SK-N-SH (cell line): Measurements from ENCODE around the gene RHNO1. TPM values are rescaled to one million over a fixed set of nuclear protein-coding genes. Genes with fewer than 3 reads are reported as not detected.

Source experiments
- CTCF ChIA-PET: fragments of 300-600, 350-600 bp; formaldehyde crosslinking; extraction: SDS; loops from one replicate; lab custom pipeline; 2021; lab: Yijun Ruan, JAX
- POLR2A ChIA-PET: fragments of 350-600 bp; sonication (Branson Sonifier 250); formaldehyde crosslinking; extraction: SDS; loops from one replicate; lab custom pipeline; 2020; ENCODE audit warnings: antibody characterized with exemption, inconsistent platforms; lab: Yijun Ruan, JAX
- DNase-seq: peaks from one replicate; pipeline ENCODE4 v3.0.0; 2012
- H2AFZ ChIP-seq: fragments of 200-600 bp; sonication (generic); 2 replicates; pipeline ENCODE4 v1.8.1; 2016; ENCODE audit warnings: antibody characterized with exemption, mild to moderate bottlenecking, low read depth
- H3F3A ChIP-seq: fragments of 200-600 bp; sonication (generic); replicated peaks from 2 replicates; pipeline ENCODE3; 2016; ENCODE audit warnings: antibody characterized with exemption, mild to moderate bottlenecking; ENCODE audit not compliant: insufficient read depth
- H3K27ac ChIP-seq, 2 experiments: fragments of 200-500 bp in 1 of 2; fragments of 200-600 bp in 1 of 2; sonication (Bioruptor generic) in 1 of 2; sonication (generic), shearing (Covaris generic) in 1 of 2; 2 replicates each; pipeline versions ENCODE4 v1.5.1 to v1.6.1; 2014 to 2016; ENCODE audit warnings: low read depth in 2 of 2, inconsistent platforms in 1 of 2, low read length in 1 of 2, mild to moderate bottlenecking in 1 of 2, mixed read lengths in 1 of 2
- H3K27me3 ChIP-seq: fragments of 200-600 bp; sonication (generic), shearing (Covaris generic); 2 replicates; pipeline ENCODE4 v1.6.1; 2016; ENCODE audit warnings: mixed run types; ENCODE audit not compliant: insufficient read depth
- H3K36me3 ChIP-seq, 2 experiments: fragments of 200-500 bp in 1 of 2; fragments of 200-600 bp in 1 of 2; sonication (Bioruptor generic) in 1 of 2; sonication (generic) in 1 of 2; replicated peaks in 1 of 2; 2 replicates each; pipeline versions ENCODE3 to v1.5.1; 2014 to 2016; ENCODE audit warnings: low read length in 1 of 2, mild to moderate bottlenecking in 1 of 2; ENCODE audit not compliant: insufficient read depth in 2 of 2, control insufficient read depth in 1 of 2
- H3K4me1 ChIP-seq, 2 experiments: fragments of 200-500 bp in 1 of 2; fragments of 200-600 bp in 1 of 2; sonication (Bioruptor generic) in 1 of 2; sonication (generic), shearing (Covaris generic) in 1 of 2; 2 replicates each; pipeline versions ENCODE4 v1.5.1 to v1.6.1; 2014 to 2016; ENCODE audit warnings: low read depth in 1 of 2, low read length in 1 of 2, mixed run types in 1 of 2; ENCODE audit not compliant: insufficient read depth in 2 of 2, control insufficient read depth in 1 of 2
- H3K4me2 ChIP-seq: fragments of 200-600 bp; sonication (generic), shearing (Covaris generic); 2 replicates; pipeline ENCODE4 v1.6.1; 2017; ENCODE audit warnings: mixed run types
- H3K4me3 ChIP-seq, 2 experiments: fragments of 200-500 bp in 1 of 2; fragments of 200-600 bp in 1 of 2; sonication (Bioruptor generic) in 1 of 2; sonication (generic), shearing (Covaris generic) in 1 of 2; 2 replicates each; pipeline versions ENCODE4 v1.5.1 to v1.8.1; 2014 to 2016; ENCODE audit warnings: low read depth in 2 of 2, inconsistent platforms in 1 of 2, low read length in 1 of 2, mild to moderate bottlenecking in 1 of 2, mixed read lengths in 1 of 2, moderate library complexity in 1 of 2
- H3K79me2 ChIP-seq: fragments of 200-600 bp; sonication (generic); 2 replicates; pipeline ENCODE4 v1.8.1; 2017; ENCODE audit warnings: mild to moderate bottlenecking; ENCODE audit not compliant: insufficient read depth
- H3K9ac ChIP-seq: fragments of 200-600 bp; sonication (generic); 2 replicates; pipeline ENCODE4 v1.6.1; 2017; ENCODE audit warnings: mixed run types
- H3K9me2 ChIP-seq: fragments of 200-600 bp; sonication (generic); 2 replicates; pipeline ENCODE4 v1.6.1; 2017; ENCODE audit warnings: mixed run types
- H3K9me3 ChIP-seq: fragments of 200-600 bp; sonication (generic); 2 replicates; pipeline ENCODE4 v1.6.1; 2017; ENCODE audit warnings: mixed run types, mild to moderate bottlenecking, moderate library complexity
- H4K20me1 ChIP-seq: fragments of 200-600 bp; sonication (generic); 2 replicates; pipeline ENCODE4 v1.6.1; 2017; ENCODE audit warnings: mild to moderate bottlenecking, mixed run types; ENCODE audit not compliant: insufficient read depth
- CHD2 ChIP-seq: fragments of 150-350 bp; IDR thresholded peaks from 2 replicates; pipeline ENCODE4 v1.6.1; 2018; ENCODE audit warnings: low read length; ENCODE audit not compliant: partially characterized antibody
- CTCF ChIP-seq: fragments of 200-600 bp; sonication (generic); IDR thresholded peaks from 2 replicates; pipeline ENCODE4 v1.6.1; 2017; ENCODE audit warnings: antibody characterized with exemption, mild to moderate bottlenecking, moderate library complexity
- EP300 ChIP-seq, 2 experiments: IDR thresholded peaks; 2 replicates each; pipeline versions ENCODE4 v1.4.0 to v1.6.1; 2012; ENCODE audit warnings: borderline replicate concordance in 1 of 2, low read depth in 1 of 2, low read length in 1 of 2
- EZH2phosphoT487 ChIP-seq: fragments of 200-600 bp; sonication (generic); IDR thresholded peaks from 2 replicates; pipeline ENCODE4 v1.6.1; 2017; ENCODE audit warnings: low read depth, mixed run types, mild to moderate bottlenecking, antibody characterized with exemption, moderate library complexity, borderline replicate concordance
- FOSL2 ChIP-seq: IDR thresholded peaks from 2 replicates; pipeline ENCODE4 v1.4.0; 2012; ENCODE audit warnings: low read depth, mild to moderate bottlenecking, moderate library complexity, borderline replicate concordance
- FOXJ3 ChIP-seq: sonication (generic); formaldehyde crosslinking; IDR thresholded peaks from 2 replicates; pipeline ENCODE4 v1.5.1; 2020; ENCODE audit warnings: mild to moderate bottlenecking, missing genetic modification reagents
- GABPA ChIP-seq: IDR thresholded peaks from 2 replicates; pipeline ENCODE4 v1.4.0; 2012; ENCODE audit warnings: low read depth, mild to moderate bottlenecking
- GATA2 ChIP-seq: sonication (generic); formaldehyde crosslinking; IDR thresholded peaks from 2 replicates; pipeline ENCODE4 v1.5.0; 2020; ENCODE audit warnings: mild to moderate bottlenecking, missing genetic modification reagents
- JUND ChIP-seq: IDR thresholded peaks from 2 replicates; pipeline ENCODE4 v1.4.0; 2012
- MAX ChIP-seq: IDR thresholded peaks from 2 replicates; pipeline ENCODE4 v1.4.0; 2012; ENCODE audit warnings: low read depth
- MEF2A ChIP-seq: IDR thresholded peaks from 2 replicates; pipeline ENCODE4 v1.4.0; 2012; ENCODE audit warnings: low read depth, borderline replicate concordance
- MXI1 ChIP-seq: IDR thresholded peaks from 2 replicates; pipeline ENCODE4 v1.6.1; 2012; ENCODE audit warnings: mild to moderate bottlenecking, low read depth, low read length, improper control_type of control experiment
- POLR2AphosphoS5 ChIP-seq: IDR thresholded peaks from 2 replicates; pipeline ENCODE4 v1.6.1; 2012; ENCODE audit warnings: low read depth, low read length
- RAD21 ChIP-seq: IDR thresholded peaks from 2 replicates; pipeline ENCODE4 v1.6.1; 2012; ENCODE audit warnings: mild to moderate bottlenecking, low read length
- RCOR1 ChIP-seq: fragments of 150-350 bp; IDR thresholded peaks from 2 replicates; pipeline ENCODE4 v1.6.1; 2017; ENCODE audit warnings: antibody characterized with exemption, low read length
- RFX5 ChIP-seq: IDR thresholded peaks from 2 replicates; pipeline ENCODE4 v1.6.1; 2012; ENCODE audit warnings: mild to moderate bottlenecking, improper control_type of control experiment, low read length
- RXRA ChIP-seq: IDR thresholded peaks from 2 replicates; pipeline ENCODE4 v1.4.0; 2012; ENCODE audit warnings: low read depth, mild to moderate bottlenecking, borderline replicate concordance
- SIN3A ChIP-seq: IDR thresholded peaks from 2 replicates; pipeline ENCODE4 v1.6.1; 2012; ENCODE audit warnings: low read depth, mild to moderate bottlenecking, low read length, moderate library complexity, borderline replicate concordance
- SMC3 ChIP-seq: IDR thresholded peaks from 2 replicates; pipeline ENCODE4 v1.6.1; 2012; ENCODE audit warnings: low read depth, low read length, improper control_type of control experiment
- TAF1 ChIP-seq: IDR thresholded peaks from 2 replicates; pipeline ENCODE4 v1.6.1; 2012; ENCODE audit warnings: low read depth, mild to moderate bottlenecking, low read length, moderate library complexity, borderline replicate concordance
- TEAD4 ChIP-seq: IDR thresholded peaks from 2 replicates; pipeline ENCODE4 v1.4.0; 2012; ENCODE audit warnings: mild to moderate bottlenecking, borderline replicate concordance; ENCODE audit not compliant: insufficient read depth
- ZBTB33 ChIP-seq: IDR thresholded peaks from 2 replicates; pipeline ENCODE4 v1.4.0; 2012; ENCODE audit warnings: low read depth, borderline replicate concordance
- WGBS: methylation state at CpG from one replicate; pipeline ENCODE4 v1.1.6; 2017; ENCODE audit warnings: low lambda C conversion rate; 5-methylcytosine and 5-hydroxymethylcytosine counted together
- polyA plus RNA-seq, 3 experiments: library from polyadenylated mRNA; depleted of rRNA; stranded (reverse); fragments of >200 nt; gene quantifications; 2 replicates each; pipeline ENCODE4 v1.2.3, GENCODE V29; 2012
- TF ChIP-seq, protein P1 (sequence below): fragments of 150-350 bp; IDR thresholded peaks from 2 replicates; pipeline ENCODE4 v1.6.1; 2017; ENCODE audit warnings: antibody characterized with exemption, low read length, low read depth, borderline replicate concordance
- TF ChIP-seq, protein P2 (sequence below): fragments of 150-350 bp; IDR thresholded peaks from 2 replicates; pipeline ENCODE4 v1.6.1; 2016; ENCODE audit warnings: mild to moderate bottlenecking, low read depth, low read length

RHNO1 gene
- polyA plus RNA-seq, 1 of the 3 experiments (the other 2 are of a cell fraction): 28.9 TPM

DNA sequence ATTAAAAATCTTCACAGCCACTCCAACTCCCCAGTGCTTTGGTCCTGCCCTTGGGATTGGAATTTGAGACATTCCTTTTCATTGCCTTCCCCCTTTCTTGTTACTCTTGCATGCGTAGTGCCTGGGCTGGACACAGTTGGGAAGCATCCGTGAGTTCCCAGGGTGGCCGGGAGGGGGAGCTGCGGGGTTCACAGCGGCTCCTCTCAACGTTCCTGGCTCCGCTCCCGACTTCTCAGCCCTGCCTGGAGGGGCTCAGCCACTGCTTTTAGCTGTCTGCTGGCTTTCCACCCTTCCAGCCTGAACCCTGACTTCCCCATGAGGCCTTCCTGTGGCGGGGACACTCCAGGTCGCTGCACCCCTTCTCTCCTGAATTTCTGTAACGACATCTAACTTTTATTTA is 23.4 kb upstream of the RHNO1 start (continued):
- TF ChIP-seq CTCF (peak; percentile 89), GATA2 (no peak), GABPA (no peak), FOSL2 (no peak), RAD21 (peak; percentile 64), JUND (no peak), MXI1 (no peak), FOXJ3 (CRISPR knock-in tag) (no peak), SMC3 (peak; percentile 69), CHD2 (no peak), RFX5 (no peak), EP300 (IDR thresholded peaks at IDR 0.05; ENCODE audit: borderline replicate concordance in 1 of 2, low read depth in 1 of 2, low read length in 1 of 2) (no peak)
- TF ChIP-seq, protein P1, sequence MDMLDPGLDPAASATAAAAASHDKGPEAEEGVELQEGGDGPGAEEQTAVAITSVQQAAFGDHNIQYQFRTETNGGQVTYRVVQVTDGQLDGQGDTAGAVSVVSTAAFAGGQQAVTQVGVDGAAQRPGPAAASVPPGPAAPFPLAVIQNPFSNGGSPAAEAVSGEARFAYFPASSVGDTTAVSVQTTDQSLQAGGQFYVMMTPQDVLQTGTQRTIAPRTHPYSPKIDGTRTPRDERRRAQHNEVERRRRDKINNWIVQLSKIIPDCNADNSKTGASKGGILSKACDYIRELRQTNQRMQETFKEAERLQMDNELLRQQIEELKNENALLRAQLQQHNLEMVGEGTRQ: no peak
- TF ChIP-seq, protein P2, sequence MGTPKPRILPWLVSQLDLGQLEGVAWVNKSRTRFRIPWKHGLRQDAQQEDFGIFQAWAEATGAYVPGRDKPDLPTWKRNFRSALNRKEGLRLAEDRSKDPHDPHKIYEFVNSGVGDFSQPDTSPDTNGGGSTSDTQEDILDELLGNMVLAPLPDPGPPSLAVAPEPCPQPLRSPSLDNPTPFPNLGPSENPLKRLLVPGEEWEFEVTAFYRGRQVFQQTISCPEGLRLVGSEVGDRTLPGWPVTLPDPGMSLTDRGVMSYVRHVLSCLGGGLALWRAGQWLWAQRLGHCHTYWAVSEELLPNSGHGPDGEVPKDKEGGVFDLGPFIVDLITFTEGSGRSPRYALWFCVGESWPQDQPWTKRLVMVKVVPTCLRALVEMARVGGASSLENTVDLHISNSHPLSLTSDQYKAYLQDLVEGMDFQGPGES: no peak

DNA sequence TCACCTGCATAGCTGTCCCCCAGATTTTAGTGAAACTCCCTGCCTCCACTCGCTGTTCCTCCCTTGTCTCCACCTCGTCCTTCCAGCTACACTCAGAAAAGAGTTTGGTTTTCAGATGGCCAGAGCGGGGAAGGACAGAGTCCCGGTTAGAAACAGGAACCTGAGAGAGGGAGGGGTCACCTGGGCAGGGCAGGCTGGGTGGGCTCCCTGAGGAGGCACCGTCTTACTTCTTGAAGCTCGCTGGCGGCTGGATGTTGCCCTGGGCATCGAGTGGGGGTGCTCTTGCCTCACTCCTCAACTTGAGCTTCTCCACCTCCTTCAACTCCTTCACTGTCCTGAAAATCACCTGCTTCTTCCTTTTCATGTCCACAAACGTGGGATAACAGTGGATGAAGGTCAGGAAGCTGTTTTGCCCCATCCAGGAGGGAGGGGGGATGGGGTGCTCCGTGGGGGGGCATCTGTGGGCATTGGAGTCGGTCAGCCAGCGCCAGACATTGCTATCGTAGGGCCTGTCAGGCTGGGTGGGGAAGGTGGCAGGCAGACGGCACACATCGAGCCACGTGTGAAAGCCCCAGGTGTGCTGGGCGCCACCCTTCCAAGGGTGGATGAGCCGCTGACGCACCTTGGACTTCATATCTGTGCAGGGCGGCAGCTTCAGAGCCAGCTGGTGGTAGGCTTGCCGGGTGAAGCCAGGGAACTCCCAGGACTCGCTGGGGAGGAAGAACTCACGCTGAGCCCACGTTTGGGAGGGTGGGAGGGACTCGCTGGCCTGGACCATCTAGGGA is 22.2 kb upstream of the RHNO1 start:
- DNase-seq: no peak
- Histone ChIP-seq H4K20me1 (no peaks in the 10 kb centered on the region), H3K4me3 (no peak overlapping the region), H3K9me2 (no peaks in the 10 kb centered on the region), H2AFZ (no peak overlapping the region), H3K9ac (no peak overlapping the region), H3K27me3 (no peaks in the 10 kb centered on the region), H3K27ac (no peak overlapping the region), H3K9me3 (no peaks in the 10 kb centered on the region), H3K36me3 (peaks cover 0 to 15% of the 10 kb centered on the region in 2 experiments), H3K4me1 (no peaks in the 10 kb centered on the region), H3K4me2 (no peak overlapping the region), H3K79me2 (no peaks in the 10 kb centered on the region), H3F3A (peaks cover 3% of the 10 kb centered on the region)
- ChIA-PET POLR2A (no interaction called here), CTCF (interaction anchor here (0.7 to 3.8 kb wide), 21 partner anchors 8 to 190 kb away, joined by 3 to 30 read pairs (median 6); no protein-coding TSS in a partner anchor)
- WGBS: 89% methylated on average over 23 of the region's 25 CpGs
- TF ChIP-seq ZBTB33: no peak
- TF ChIP-seq MEF2A: no peak
- no peak for TF ChIP-seq RFX5
- no peak for TF ChIP-seq FOSL2
- TF ChIP-seq RXRA: no peak
- no peak for TF ChIP-seq GATA2
- TF ChIP-seq CHD2: no peak
- no peak for TF ChIP-seq TAF1
- TF ChIP-seq TEAD4: no peak
- TF ChIP-seq SMC3: no peak
- TF ChIP-seq RCOR1: no peak
- no peak for TF ChIP-seq EZH2phosphoT487
- TF ChIP-seq POLR2AphosphoS5: no peak
- TF ChIP-seq MAX: no peak
- TF ChIP-seq SIN3A: no peak
